Endodermal cell (in vitro differentiated cells): ENCODE measurements around the gene INHA. TPM values are rescaled to one million over a fixed set of nuclear protein-coding genes. Genes with fewer than 3 reads are reported as not detected.
A peak's percentile ranks its signal among the peaks of the same experiment; 100 is the strongest.

Experiments
- DNase-seq: peaks from one replicate; pipeline ENCODE4 v3.0.0-alpha.2; 2017
- H3K27ac ChIP-seq: 2 replicates; pipeline ENCODE4 v1.5.1; 2013; ENCODE audit warnings: mild to moderate bottlenecking, low read depth, low read length, moderate library complexity
- H3K27me3 ChIP-seq: 2 replicates; pipeline ENCODE4 v1.6.1; 2013; ENCODE audit warnings: mild to moderate bottlenecking, low read length, moderate library complexity; ENCODE audit not compliant: insufficient read depth, control insufficient read depth, poor library complexity, severe bottlenecking
- H3K36me3 ChIP-seq: 2 replicates; pipeline ENCODE4 v1.7.0; 2013; ENCODE audit warnings: mild to moderate bottlenecking, low read length, moderate library complexity; ENCODE audit not compliant: control insufficient read depth, insufficient read depth
- H3K4me1 ChIP-seq: one replicate; pipeline ENCODE4 v1.7.0; 2013; ENCODE audit warnings: low read length; ENCODE audit not compliant: control insufficient read depth, insufficient read depth
- H3K4me3 ChIP-seq: 2 replicates; pipeline ENCODE4 v1.5.1; 2013; ENCODE audit warnings: mild to moderate bottlenecking, low read length, moderate library complexity
- H3K9ac ChIP-seq: 2 replicates; pipeline ENCODE4 v1.6.1; 2013; ENCODE audit warnings: mild to moderate bottlenecking, low read length, moderate library complexity; ENCODE audit not compliant: poor library complexity, severe bottlenecking; ENCODE audit errors: extremely low read depth
- H3K9me3 ChIP-seq: 2 replicates; pipeline ENCODE4 v1.6.1; 2013; ENCODE audit warnings: mild to moderate bottlenecking, low read length, moderate library complexity; ENCODE audit not compliant: control insufficient read depth
- H3K27ac Mint-ChIP-seq: 2 replicates; pipeline ENCODE4 v1.8.0; 2020; ENCODE audit warnings: mixed read lengths
- H3K27me3 Mint-ChIP-seq: 2 replicates; pipeline ENCODE4 v1.8.0; 2021; ENCODE audit warnings: mild to moderate bottlenecking, mixed read lengths; ENCODE audit not compliant: insufficient read depth
- H3K36me3 Mint-ChIP-seq: 2 replicates; pipeline ENCODE4 v1.8.0; 2020; ENCODE audit warnings: low read depth, mixed read lengths
- H3K4me1 Mint-ChIP-seq: 2 replicates; pipeline ENCODE4 v1.8.0; 2020; ENCODE audit warnings: mixed read lengths
- H3K4me3 Mint-ChIP-seq: 2 replicates; pipeline ENCODE4 v1.8.0; 2020; ENCODE audit warnings: mild to moderate bottlenecking, moderate library complexity, mixed read lengths
- H3K9me3 Mint-ChIP-seq: 2 replicates; pipeline ENCODE4 v1.8.0; 2020; ENCODE audit warnings: mild to moderate bottlenecking, mixed read lengths
- WGBS, 2 experiments: methylation state at CpG; one replicate each; pipeline versions ENCODE4 v1.1.5 to v1.1.7; 2013; ENCODE audit warnings: missing lambda C conversion rate in 2 of 2, mixed read lengths in 1 of 2; ENCODE audit not compliant: insufficient coverage in 1 of 2, insufficient read length in 1 of 2; 5-methylcytosine and 5-hydroxymethylcytosine counted together
- total RNA-seq, 2 donors: library from RNA; stranded (reverse); fragmentation: NEBNext Ultra II Directional in 1 of 2; extraction: Animal tissue kit (Norgen Biotek cat#: 25700) in 1 of 2; gene quantifications; 2 replicates in 1 of 2; 3 replicates in 1 of 2; pipeline ENCODE4 v1.2.1, GENCODE V29; 2021
- TF ChIP-seq, protein P1 (sequence below): fragments of 200-600 bp; sonication (generic); conservative IDR thresholded peaks from 2 replicates; pipeline ENCODE4 v1.5.0; 2021; ENCODE audit warnings: antibody characterized with exemption, mild to moderate bottlenecking

The INHA gene
- total RNA-seq, 2 donors from 2014 or later, result 0.48 to 1.5 TPM

- H3K27me3 Mint-ChIP-seq, result peaks cover 14% of the 10 kb centered on the region
- no peaks in the 10 kb centered on the region for H3K9me3 Mint-ChIP-seq
- no peaks in the 10 kb centered on the region for H3K4me1 Mint-ChIP-seq
- no peak overlapping the region for H3K27ac ChIP-seq
- peak; percentile 71 for DNase-seq
- H3K36me3 Mint-ChIP-seq, result peaks cover 9% of the 10 kb centered on the region
- H3K27ac Mint-ChIP-seq, result no peak overlapping the region
- H3K4me3 ChIP-seq, result no peak overlapping the region
- H3K9me3 ChIP-seq, result no peaks in the 10 kb centered on the region
- H3K4me1 ChIP-seq, result no peaks in the 10 kb centered on the region
- no peaks in the 10 kb centered on the region for H3K36me3 ChIP-seq
- TF ChIP-seq, protein P1, sequence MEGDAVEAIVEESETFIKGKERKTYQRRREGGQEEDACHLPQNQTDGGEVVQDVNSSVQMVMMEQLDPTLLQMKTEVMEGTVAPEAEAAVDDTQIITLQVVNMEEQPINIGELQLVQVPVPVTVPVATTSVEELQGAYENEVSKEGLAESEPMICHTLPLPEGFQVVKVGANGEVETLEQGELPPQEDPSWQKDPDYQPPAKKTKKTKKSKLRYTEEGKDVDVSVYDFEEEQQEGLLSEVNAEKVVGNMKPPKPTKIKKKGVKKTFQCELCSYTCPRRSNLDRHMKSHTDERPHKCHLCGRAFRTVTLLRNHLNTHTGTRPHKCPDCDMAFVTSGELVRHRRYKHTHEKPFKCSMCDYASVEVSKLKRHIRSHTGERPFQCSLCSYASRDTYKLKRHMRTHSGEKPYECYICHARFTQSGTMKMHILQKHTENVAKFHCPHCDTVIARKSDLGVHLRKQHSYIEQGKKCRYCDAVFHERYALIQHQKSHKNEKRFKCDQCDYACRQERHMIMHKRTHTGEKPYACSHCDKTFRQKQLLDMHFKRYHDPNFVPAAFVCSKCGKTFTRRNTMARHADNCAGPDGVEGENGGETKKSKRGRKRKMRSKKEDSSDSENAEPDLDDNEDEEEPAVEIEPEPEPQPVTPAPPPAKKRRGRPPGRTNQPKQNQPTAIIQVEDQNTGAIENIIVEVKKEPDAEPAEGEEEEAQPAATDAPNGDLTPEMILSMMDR, result peak; percentile 72
- no peak overlapping the region for H3K9ac ChIP-seq
- H3K4me3 Mint-ChIP-seq, result no peak overlapping the region
- no peaks in the 10 kb centered on the region for H3K27me3 ChIP-seq
- WGBS, 2 experiments, result 46 to 64% methylated on average over 1 to 4 of the region's 4 CpGs
These were observed 47.1 kb downstream of the INHA start for GRCh38 chr2:219619235-219619634.

DNA sequence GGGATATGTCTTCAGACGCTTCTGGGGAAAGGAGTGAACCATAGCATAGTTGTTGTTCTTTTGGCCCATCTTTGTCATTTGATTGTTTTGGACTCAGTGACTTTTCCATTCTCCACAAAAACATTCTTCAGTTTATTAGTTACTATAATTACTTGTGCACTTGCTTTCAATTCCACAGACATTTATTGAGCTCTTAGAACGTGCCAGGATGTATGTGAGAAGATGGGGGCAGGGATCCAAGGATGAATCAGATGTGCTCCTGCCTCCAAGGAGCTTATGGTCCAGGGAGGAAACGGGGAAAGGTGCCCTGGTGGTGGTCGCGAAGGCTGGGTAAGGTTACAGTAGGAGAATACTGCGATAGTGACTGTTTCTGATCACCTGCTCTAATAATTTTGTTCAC is 48.4 kb downstream of the INHA start:
- Histone ChIP-seq H3K9ac (no peak overlapping the region), H3K9me3 (no peaks in the 10 kb centered on the region), H3K36me3 (no peaks in the 10 kb centered on the region), H3K4me3 (no peak overlapping the region), H3K4me1 (no peaks in the 10 kb centered on the region), H3K27me3 (no peaks in the 10 kb centered on the region), H3K27ac (no peak overlapping the region)
- no peak overlapping the region for H3K4me3 Mint-ChIP-seq
- no peak for DNase-seq
- WGBS, 2 experiments, result 88 to 90% methylated on average over 2 to 6 of the region's 6 CpGs
- TF ChIP-seq, protein P1, result no peak
- no peaks in the 10 kb centered on the region for H3K4me1 Mint-ChIP-seq
- H3K27ac Mint-ChIP-seq, result no peak overlapping the region
- H3K36me3 Mint-ChIP-seq, result no peaks in the 10 kb centered on the region
- peaks cover 18% of the 10 kb centered on the region for H3K27me3 Mint-ChIP-seq
- H3K9me3 Mint-ChIP-seq, result no peaks in the 10 kb centered on the region

GRCh38 chr2:219621935-219622334 is 49.8 kb downstream of the INHA start:
- no peaks in the 10 kb centered on the region for H3K36me3 ChIP-seq
- H3K4me1 Mint-ChIP-seq, result no peaks in the 10 kb centered on the region
- no peaks in the 10 kb centered on the region for H3K36me3 Mint-ChIP-seq
- H3K27ac ChIP-seq, result no peak overlapping the region
- WGBS, 2 experiments, result 86 to 88% methylated on average over 1 to 4 of the region's 4 CpGs
- H3K9me3 Mint-ChIP-seq, result no peaks in the 10 kb centered on the region
- H3K9ac ChIP-seq, result no peak overlapping the region
- H3K4me3 ChIP-seq, result no peak overlapping the region
- H3K4me3 Mint-ChIP-seq, result no peak overlapping the region
- no peak for DNase-seq
- H3K4me1 ChIP-seq, result no peaks in the 10 kb centered on the region
- no peak overlapping the region for H3K27ac Mint-ChIP-seq
- peaks cover 8% of the 10 kb centered on the region for H3K27me3 ChIP-seq
- H3K27me3 Mint-ChIP-seq, result peaks cover 18% of the 10 kb centered on the region
- TF ChIP-seq, protein P1, result no peak
- no peaks in the 10 kb centered on the region for H3K9me3 ChIP-seq
